ENCODE data around the gene ARHGEF18. TPM values are rescaled to one million over a fixed set of nuclear protein-coding genes. Genes with fewer than 3 reads are reported as not detected.
"Not testable (repeated sequence)": the region's sequence is repeated elsewhere in the genome, so short reads cannot be mapped to it uniquely, and the experiment has no call there.

Gene ARHGEF18
- total RNA-seq (2014; rRNA removed; shearing (Covaris generic)), result 24.7 and 27.4 TPM in 2 replicates

DNA sequence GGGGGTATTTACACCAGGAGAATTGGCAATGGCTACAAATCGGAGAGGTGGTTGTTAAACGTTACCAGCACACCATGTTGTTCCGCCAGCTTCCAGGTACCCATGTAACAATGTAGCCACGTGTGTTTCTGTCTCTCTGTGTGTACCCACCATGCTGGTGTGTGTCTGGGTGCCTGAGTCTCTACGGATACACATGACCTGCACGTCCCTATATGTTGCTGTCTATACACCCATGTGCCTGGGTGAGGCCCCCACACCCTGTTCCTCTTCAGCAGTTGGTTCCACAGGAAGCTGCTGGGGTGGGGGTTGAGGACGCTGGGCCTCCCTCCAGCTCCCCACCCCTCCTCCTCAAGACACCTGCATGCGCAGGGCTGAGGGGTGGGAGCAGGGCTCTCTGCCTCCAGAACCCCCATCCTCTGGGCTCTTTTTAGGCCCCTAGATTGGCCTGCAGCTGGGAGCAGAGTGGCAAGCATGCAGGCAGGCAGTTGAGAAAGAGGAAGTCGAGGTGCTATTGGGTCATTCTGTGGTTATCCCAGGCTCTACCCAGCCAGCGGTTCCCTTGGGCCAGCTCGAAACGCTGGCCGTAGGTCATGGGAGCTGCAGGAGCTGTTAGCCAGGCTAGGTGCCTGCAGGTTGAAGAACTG lies at the start of gene ARHGEF18:
Gene ARHGEF18 (plus strand): TSS at position 351 of the 644 bp plus-strand sequence. CDS start 13,954 bp downstream, outside the sequence.
- no peak for DNase-seq (ENCODE audit: low spot score)

DNA sequence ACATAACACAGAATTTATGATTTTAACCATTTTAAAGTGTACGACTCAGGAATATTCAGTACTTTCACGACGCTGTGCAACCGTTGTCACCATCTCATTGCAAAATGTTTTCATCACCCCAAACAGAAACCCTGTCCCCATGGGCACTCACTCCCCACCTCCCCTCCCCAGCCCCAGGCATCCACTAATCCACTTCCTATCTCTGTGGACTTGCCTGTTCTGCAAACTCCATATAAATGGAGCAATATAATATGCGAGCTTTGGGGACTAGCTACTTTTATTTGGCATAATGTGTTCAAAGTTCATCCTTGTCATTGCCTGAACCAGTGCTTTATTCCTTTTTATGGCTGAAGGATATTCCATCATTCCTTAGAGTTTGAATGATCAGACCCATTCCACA lies 47.2 kb upstream of the ARHGEF18 start:
- DNase-seq (ENCODE audit: low spot score), result no peak

DNA sequence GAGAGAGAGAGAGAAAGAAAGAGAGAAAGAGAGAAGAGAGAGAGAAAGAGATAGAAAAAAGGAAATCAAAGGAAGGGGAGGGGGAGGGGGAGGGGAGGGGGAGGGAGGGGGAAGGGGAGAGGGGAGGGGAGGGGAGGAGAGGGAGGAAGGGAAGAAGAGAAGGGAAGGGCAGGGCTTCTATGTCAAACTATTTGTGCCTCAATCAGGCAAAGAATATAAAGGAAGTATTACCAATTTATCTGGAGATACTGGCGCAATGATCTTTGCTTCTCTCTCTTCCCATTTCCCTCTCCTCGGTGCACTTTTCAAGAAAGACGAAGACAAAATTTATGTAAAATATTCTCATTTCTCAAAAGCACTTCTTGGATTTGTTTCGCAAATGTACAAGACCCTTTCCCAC lies 45.3 kb upstream of the ARHGEF18 start:
- no peak for DNase-seq (ENCODE audit: low spot score)

DNA sequence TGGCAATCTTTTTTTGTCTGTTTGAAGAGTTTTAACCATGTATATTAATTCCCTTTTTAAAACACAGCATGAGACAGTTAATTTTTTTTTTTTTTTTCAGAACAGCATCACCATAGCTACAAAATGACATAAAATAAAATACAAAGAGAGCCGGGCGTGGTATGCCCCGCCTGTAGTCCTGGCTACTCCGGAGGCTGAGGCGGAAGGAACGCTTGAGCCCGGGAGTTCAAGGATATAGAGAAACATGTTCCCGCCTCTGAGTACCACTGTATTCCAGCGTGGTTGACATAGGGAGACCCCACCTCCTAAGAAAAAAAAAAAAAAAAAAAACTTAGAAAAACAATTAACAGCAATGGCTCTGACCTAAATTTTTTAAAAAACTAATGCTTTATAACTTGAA lies 44.5 kb upstream of the ARHGEF18 start:
- no peak for DNase-seq (ENCODE audit: low spot score)

DNA sequence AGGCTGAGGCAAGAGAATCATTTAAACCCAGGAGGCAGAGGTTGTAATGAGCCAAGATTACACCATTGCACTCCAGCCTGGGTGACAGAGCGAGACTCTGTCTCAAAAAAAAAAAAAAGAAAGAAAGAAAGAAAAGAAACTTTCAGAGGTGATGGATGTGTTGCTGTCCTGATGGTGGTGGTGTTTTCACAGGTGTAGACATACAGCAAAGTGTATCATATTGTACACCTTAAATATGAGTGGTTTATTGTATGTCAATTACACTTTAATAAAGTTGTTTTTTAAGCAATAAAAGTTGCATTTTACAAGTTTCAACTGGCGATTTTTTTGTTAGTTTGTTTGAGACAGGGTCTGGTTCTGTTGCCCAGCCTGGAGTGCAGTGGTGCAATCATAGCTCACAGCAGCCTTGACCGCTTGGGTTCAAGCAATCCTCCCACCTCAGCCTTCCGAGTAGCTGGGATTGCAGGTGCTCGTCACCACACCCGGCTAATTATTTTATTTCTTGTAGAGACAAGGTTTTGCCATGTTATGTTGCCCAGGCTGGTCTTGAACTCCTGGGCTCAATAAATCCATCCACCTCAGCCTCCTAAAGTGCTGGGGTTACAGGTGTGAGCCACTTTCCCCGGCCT lies 41.0 kb upstream of the ARHGEF18 start:
- no peak for DNase-seq (ENCODE audit: low spot score)

DNA sequence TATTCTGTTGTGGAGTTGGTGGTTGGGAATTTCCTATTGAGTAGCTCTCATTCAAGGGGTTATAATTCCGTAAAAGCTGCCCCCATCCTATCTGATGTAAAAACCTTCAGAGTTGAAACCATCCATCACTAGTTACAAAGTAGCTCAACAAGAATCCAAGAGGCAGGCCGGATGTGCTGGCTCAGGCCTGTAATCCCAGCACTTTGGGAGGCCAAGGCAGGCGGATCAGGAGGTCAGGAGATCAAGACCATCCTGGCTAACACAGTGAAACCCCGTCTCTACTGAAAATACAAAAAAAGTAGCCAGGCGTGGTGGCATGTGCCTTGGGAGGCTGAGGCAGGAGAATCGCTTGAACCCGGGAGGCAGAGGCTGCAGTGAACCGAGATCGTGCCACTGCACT lies 40.4 kb upstream of the ARHGEF18 start:
- DNase-seq (ENCODE audit: low spot score), result not testable (repeated sequence)

DNA sequence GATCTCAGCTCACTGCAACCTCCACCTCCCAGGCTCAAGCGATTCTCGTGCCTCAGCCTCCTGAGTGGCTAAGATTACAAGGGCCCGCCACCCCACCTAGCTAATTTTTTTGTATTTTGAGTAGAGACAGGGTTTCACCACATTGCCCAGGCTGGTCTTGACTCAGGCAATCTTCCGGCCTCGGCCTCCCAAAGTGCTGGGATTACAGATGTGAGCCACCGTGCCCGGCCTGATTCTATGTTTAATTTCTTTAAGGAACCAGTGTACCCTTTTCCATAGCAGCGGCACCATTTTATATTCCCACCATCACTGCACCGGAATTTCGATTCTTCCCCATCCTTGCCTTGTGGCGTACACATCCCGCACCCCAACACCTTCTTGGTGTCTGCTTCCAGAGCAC lies 36.8 kb upstream of the ARHGEF18 start:
- no peak for DNase-seq (ENCODE audit: low spot score)

DNA sequence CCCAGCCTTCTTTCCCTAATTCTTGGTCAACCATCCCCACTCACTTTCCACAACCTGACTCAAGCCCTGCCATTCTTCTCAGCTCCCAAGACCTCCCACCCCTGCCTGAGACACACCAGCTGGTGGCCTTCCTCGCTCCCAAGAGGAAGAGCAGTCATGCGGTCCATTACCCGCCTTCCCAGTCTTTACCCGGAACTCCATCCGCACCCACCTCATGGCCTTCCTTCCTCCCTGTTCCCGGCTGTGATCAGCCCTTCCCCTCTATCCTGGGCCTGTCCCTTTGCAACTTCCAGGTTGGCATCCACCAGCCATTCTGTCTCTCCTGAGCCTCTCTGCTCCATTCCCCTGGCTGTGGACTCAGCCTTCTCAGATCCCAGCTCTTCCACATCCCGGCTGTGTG lies 35.9 kb upstream of the ARHGEF18 start:
- no peak for DNase-seq (ENCODE audit: low spot score)

DNA sequence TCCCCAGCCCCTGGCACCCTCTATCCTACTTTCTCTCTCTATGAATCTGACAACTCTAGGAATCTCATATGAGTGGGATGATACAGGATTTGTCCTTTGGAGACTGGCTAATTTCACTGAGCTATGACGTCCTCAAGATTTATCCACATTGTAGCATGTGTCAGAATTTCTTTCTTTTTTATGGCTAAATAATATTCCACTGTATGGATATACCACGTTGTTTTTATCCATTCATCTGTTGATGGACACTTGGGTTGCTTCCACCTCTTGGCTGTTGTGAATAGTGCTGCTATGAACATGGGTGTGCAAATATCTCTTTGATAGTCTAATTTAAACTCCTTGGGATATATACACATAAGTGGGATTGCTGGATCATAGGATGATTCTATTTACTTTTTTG lies 30.6 kb upstream of the ARHGEF18 start:
- no peak for DNase-seq (ENCODE audit: low spot score)

DNA sequence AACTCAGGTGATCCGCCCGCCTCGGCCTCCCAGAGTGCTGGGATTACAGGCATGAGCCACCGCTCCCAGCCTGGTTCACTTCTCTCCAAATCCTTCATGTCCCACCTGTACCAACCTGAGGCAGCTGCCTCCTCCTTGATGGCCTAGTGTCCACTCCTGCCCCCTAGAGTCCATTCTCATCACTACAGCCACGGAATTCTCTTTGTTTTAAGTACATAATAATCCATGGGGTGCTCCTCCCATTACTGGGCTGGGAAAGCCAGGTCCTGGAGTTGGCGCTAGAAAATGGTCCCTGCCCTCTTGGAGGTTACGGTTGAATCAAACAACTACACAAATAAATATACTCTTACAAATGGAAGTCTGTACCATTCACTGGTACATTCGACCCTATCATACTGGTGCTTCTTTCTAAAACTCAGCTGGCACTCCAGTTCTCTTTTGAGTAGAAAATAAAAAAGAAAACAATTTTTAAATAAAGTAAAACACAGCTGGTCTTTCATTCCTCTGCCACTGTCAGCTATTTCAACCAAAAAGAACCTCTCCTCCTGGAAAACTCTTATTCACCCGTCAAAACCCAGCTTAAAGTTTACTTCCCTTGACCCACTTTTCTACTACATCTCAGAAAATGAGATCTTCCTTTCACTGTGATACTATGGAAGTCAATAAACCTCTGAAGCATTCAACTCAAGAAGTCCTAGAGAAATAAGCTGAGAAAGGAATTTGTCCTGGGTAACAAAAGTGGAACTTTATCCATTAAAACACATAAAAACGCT lies 22.4 kb upstream of the ARHGEF18 start:
- peak; percentile 34 for DNase-seq (ENCODE audit: low spot score)

DNA sequence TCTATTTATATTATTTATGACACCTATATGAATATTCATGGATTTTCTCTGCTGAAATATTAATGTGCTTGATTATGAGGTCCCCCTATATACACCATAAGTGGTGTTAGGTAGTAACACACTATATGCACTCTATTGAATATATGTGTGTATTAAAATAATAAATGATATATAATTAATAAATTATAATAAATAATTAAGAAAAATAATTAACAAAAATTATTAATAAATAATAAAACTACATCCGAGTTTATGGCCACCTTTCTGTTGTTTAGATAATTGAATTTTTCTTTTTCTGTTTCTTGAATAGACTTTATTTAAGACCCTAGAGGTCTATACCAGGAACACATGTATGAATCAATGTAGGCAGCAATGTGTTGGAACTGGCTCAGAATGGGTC lies 20.9 kb upstream of the ARHGEF18 start:
- no peak for DNase-seq (ENCODE audit: low spot score)

DNA sequence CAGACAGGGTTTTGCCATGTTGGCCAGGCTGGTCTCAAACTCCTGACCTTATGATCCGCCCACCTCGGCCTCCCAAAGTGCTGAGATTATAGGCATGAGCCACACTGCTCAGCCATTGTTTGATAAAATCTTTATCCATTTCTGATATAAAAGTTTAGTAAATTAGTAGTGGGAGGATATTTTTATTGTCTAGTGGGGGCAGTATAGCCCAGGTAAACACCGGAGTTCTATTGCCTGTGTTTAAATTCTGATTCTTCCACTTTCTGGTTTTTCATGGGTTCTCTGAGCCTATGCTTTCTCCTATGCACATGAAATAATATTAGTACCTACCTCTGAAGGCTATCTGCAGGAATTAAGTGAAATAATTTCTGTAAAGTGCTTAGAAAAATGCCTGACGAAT lies 20.1 kb upstream of the ARHGEF18 start:
- no peak for DNase-seq (ENCODE audit: low spot score)

DNA sequence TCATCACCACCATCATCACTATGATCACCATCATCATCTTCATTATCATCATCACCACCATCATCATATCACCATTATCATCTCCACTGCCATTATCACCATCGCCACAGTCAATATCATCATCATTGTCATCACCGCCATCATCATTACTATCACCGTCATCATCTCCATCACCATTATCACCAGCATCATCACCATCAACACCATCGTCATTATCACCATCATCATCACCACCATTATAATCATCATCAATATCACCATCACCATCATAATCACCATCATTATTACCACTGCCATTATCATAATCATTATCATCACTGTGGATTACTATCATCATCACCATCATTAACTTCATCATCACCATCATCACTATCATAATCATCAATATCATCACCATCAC lies 17.3 kb upstream of the ARHGEF18 start:
- DNase-seq (ENCODE audit: low spot score), result no peak

DNA sequence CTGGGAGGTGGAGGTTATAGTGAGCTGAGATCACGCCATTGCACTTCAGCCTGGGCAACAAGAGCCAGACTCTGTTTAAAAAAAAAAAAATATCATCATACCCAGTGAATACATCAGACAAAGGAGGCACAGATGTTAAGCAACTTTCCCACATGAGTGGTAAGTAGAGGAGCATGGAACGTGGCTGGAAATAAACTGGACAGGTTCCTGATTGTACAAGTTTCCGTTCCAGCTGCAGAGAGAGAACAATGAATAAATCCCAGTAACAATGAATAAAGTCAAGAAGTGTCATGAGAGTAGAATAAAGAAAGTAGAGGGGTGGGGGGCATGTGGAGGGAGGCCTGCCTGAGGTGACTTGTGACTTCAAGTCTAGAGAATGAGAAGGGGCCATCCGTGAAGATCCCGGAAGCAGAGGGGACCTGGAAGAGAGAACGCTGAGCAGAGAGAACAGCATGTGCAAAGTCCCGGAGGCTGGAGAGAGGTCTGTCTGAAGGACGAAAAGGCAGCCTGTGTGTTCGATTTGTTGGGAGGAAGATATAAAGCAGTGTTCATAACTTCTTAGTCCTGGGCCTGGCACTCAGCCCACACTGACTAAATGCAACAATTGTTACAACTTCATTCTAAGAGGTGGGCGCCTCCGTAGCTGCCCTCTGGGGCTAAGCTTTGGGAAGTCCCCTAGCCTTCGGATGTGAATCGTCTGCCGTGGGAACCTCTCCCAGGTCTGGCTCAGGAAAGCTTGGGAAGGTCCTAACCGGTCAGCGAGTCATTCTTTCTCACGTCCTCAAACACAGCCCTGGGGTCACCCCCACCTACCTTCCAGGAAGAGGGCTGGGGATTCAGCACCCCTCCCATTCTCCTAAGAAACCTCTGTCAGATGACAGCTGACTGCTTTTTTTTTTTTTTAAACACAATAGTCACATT lies 15.3 kb upstream of the ARHGEF18 start:
- DNase-seq (ENCODE audit: low spot score), result no peak

DNA sequence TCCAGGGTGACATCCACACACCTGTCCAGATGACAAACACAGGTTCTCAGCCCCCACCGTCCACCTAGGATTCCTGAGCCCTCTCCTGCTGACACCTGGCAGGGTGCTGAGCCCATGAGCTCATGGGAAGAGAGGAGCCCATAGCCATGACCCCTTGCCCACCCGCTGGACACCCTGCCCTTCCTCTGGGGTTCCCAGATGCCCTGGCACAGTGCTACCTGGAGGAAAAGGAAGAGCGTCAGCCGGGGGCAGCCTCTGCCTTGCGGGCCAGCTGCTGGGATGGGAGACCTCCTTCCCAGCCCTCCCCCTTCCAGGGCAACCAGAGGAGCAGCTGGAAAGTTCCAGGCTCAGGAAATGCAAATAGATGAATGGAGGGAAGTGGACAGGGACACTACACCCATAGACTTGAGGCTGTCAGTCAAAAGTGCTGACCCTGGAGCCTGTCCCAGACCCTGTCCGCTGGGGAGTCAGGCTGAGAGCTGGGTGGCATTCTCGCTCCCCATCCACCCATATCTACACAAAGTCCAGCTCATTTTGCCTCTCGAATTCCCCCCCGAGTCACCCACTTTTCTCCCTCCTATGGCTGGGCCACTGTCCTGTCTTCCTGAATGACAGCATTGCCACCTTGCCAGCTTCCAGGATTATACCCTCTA lies 12.3 kb upstream of the ARHGEF18 start:
- no peak for DNase-seq (ENCODE audit: low spot score)

DNA sequence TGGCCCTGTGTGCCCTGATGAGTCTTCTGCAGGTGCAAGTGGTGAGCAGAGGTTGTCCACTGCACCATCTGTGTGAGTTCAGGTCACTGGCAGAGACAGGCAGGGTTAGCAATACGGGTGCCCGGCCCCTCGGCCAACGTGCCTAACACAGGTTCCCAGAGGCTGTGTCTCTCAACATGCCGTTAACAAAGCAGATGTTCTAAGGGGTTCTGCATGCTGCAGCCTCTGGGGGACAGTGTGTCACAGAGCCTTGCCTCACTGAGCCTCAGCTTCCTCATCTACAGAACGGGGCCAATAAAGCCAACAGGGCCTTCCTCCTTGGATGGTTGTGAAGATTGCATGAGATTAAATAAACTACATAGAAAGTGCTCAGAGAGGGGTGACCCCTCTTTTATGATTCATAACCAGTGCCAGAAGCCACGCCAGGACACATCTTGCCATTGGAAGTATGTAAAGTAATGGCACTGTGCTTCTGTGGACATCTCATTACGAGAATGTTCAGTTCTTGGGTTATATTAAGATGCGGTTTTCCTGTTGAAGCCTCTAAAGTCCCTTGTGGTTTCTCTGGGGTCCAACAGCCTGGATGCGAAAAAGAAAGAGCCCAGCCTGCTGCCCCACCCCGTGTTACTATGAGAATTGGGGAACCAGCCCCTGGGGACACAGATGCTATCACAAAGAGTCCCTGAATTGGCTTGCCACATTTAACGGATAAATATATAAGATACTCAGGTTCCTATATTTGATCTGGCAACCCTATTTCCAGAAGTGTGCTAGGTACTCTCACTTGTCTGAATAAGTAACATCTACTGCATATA lies 11.2 kb upstream of the ARHGEF18 start:
- no peak for DNase-seq (ENCODE audit: low spot score)

DNA sequence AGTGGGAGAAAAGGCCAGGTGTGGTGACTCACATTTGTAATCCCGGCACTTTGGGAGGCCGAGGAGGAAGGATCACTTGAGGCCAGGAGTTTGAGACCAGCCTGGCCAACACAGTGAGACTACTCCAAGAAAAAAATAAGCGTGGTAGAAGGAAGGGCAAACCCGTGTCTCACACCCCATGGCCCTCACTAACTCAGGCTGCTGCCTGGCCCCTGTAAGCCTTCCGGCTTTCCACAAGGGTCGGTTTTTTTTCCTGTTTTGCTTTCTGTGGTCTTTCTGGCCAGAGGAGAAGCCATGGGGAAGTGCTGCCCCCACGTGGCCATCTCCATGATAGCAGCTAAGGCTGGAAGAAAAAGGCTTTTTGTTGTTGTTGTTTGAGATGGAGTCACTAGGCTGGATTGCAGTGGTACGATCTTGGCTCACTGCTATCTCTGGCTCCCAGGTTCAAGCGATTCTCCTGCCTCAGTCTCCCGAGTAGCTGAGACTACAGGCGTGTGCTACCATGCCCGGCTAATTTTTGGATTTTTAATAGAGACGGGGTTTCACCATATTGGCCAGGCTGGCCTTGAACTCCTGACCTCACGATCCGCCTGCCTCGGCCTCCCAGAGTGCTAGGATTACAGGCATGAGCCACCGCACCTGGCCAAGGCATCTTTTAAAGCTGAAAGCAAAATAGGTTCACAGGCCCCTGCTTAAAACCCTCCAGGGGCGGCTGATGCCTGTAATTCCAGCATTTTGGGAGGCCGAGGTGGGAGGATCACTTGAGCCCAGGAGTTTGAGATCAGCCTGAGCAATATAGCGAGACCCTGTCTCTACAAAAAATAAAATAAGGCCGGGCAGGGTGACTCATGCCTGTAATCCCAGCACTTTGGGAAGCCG lies 7.5 kb upstream of the ARHGEF18 start:
- DNase-seq (ENCODE audit: low spot score), result peak; percentile 75

DNA sequence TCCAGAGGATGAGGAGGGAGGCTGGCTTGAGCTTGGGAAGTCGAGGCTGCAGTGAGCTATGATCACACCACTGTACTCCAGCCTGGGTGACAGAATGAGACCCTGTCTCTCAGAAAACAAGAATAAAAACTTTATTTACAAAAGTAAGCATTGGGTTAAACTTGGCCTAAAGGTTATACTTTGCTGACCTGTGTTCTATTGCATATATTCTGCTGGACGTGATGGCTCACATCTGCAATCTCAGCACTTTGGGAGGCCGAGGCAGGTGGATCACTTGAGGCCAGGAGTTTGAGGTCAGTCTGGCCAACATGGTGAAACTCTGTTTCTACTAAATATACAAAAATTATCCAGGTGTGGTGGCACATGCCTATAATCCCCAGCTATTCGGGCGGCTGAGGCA lies 6.6 kb upstream of the ARHGEF18 start:
- no peak for DNase-seq (ENCODE audit: low spot score)

DNA sequence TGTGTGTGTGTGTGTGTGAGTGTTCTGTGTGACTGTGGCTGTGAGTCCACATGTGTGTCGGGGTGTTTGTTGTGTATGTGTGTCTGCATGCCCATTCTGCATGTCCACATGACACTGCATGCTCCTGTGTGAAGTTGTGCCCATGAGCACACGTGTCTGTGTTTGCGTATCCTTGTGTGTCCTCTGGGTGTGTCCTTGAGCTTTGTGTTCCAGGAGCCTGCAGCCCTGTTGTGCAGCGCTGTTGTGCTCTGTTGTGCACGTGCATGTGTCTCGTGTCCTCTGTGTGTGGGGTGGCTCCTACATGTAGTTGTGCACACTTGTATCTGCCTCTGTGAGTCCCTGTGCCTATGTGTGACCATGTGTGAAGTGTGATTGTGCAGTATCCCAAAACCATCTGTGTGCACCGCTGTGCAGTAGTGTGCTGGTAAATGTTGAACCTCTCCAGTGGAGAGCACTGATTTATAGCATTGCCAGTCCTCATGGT lies 2.2 kb upstream of the ARHGEF18 start:
- no peak for DNase-seq (ENCODE audit: low spot score)

Measured in H4 (cell line).